GM21717 (cell line): ENCODE measurements around the gene SLC24A3.

ENCODE experiments used
- ATAC-seq: cut with Tn5 transposase; IDR thresholded peaks from one replicate; pipeline ENCODE4 v1.9.1; 2021; ENCODE audit warnings: mild to moderate bottlenecking, moderate library complexity; ENCODE audit not compliant: unreplicated experiment

The SLC24A3 gene

GRCh38 chr20:19493794-19494495 lies 281.5 kb downstream of the SLC24A3 start:
- no peak for ATAC-seq

- ATAC-seq: no peak
These were observed 283.7 kb downstream of the SLC24A3 start for GRCh38 chr20:19495905-19496703.

GRCh38 chr20:19497064-19497463 lies 284.6 kb downstream of the SLC24A3 start:
- no peak for ATAC-seq

- ATAC-seq: no peak
These were observed 286.3 kb downstream of the SLC24A3 start for GRCh38 chr20:19498756-19499155.

GRCh38 chr20:19501476-19502115 lies 289.2 kb downstream of the SLC24A3 start:
- no peak for ATAC-seq

- ATAC-seq: no peak
These were observed 289.7 kb downstream of the SLC24A3 start for GRCh38 chr20:19502169-19502568.

GRCh38 chr20:19504251-19504650 lies 291.8 kb downstream of the SLC24A3 start:
- ATAC-seq: no peak

GRCh38 chr20:19506021-19506420 lies 293.6 kb downstream of the SLC24A3 start:
- ATAC-seq: no peak

- ATAC-seq: no peak
These were observed 296.0 kb downstream of the SLC24A3 start for GRCh38 chr20:19508449-19508848.

GRCh38 chr20:19510611-19511010 lies 298.2 kb downstream of the SLC24A3 start:
- no peak for ATAC-seq

- ATAC-seq: no peak
These were observed 299.5 kb downstream of the SLC24A3 start for GRCh38 chr20:19511931-19512330.

- ATAC-seq: no peak
These were observed 300.6 kb downstream of the SLC24A3 start for GRCh38 chr20:19512886-19513677.

GRCh38 chr20:19515074-19515473 lies 302.6 kb downstream of the SLC24A3 start:
- ATAC-seq: no peak

GRCh38 chr20:19519466-19519865 lies 307.0 kb downstream of the SLC24A3 start:
- no peak for ATAC-seq

GRCh38 chr20:19520261-19520660 lies 307.8 kb downstream of the SLC24A3 start:
- ATAC-seq: no peak

- ATAC-seq: no peak
These were observed 309.8 kb downstream of the SLC24A3 start for GRCh38 chr20:19522071-19522801.

GRCh38 chr20:19522836-19523590 lies 310.6 kb downstream of the SLC24A3 start:
- ATAC-seq: no peak

GRCh38 chr20:19524691-19525090 lies 312.2 kb downstream of the SLC24A3 start:
- ATAC-seq: no peak

- no peak for ATAC-seq
These were observed 315.1 kb downstream of the SLC24A3 start for GRCh38 chr20:19527509-19527908.
